ENCODE results near the gene TMX3. TPM values are rescaled to one million over a fixed set of nuclear protein-coding genes. Genes with fewer than 3 reads are reported as not detected.

Gene TMX3
- total RNA-seq, 4 donors from 2014 or later = 45.5 to 88.3 (median 57.0) TPM

DNA sequence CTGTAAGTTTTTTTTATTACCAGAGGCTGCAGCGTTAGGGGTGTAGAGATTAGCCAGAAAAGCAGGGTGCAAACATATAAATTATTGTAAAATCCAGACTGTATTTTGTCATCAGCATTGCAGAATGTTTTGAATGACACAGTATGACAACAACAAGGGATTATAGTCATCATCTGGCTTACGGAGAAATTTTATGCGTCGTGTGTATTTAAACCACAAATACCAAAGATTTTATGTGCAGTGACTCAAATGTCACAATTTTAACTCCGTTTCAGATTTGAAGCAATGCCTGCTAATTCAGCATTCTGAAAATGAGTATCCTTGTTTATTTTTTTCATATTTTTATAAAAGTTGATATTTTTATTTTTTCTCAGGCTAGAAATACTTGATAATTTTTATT lies 19.4 kb upstream of the TMX3 start:
- Histone ChIP-seq H3K9me3 (no peaks in the 10 kb centered on the region), H3K4me1 (no peaks in the 10 kb centered on the region), H3K27me3 (no peaks in the 10 kb centered on the region), H3K4me3 (no peak overlapping the region), H3K36me3 (no peaks in the 10 kb centered on the region), H3K27ac (no peak overlapping the region)
- no peak for DNase-seq
- no peak for TF ChIP-seq POLR2A (IDR thresholded peaks at IDR 0.05)
- TF ChIP-seq, protein P1, sequence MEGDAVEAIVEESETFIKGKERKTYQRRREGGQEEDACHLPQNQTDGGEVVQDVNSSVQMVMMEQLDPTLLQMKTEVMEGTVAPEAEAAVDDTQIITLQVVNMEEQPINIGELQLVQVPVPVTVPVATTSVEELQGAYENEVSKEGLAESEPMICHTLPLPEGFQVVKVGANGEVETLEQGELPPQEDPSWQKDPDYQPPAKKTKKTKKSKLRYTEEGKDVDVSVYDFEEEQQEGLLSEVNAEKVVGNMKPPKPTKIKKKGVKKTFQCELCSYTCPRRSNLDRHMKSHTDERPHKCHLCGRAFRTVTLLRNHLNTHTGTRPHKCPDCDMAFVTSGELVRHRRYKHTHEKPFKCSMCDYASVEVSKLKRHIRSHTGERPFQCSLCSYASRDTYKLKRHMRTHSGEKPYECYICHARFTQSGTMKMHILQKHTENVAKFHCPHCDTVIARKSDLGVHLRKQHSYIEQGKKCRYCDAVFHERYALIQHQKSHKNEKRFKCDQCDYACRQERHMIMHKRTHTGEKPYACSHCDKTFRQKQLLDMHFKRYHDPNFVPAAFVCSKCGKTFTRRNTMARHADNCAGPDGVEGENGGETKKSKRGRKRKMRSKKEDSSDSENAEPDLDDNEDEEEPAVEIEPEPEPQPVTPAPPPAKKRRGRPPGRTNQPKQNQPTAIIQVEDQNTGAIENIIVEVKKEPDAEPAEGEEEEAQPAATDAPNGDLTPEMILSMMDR (IDR thresholded peaks at IDR 0.05) = no peak

DNA sequence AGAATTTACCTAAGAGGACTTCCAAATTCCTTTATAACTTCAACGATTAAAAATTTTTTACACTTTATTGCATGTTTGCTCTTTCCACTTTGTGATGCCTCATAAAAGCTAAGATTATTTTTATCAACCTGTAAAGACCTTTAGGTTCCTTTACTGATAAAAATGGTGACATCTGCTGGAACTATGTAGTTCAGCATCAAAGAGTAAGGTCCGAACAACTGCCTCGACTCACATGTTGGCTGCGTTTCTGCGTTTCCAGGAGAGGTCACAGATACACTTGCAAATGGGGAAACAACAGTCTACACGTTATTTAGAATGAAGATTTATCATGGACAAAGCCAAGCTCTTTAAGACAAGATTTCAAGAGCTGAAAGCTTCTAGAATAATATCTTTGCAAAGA lies 18.8 kb upstream of the TMX3 start:
- no peak overlapping the region for H3K4me3 ChIP-seq
- H3K27me3 ChIP-seq = no peaks in the 10 kb centered on the region
- no peaks in the 10 kb centered on the region for H3K9me3 ChIP-seq
- no peak for DNase-seq
- H3K27ac ChIP-seq = no peak overlapping the region
- TF ChIP-seq, protein P1 (IDR thresholded peaks at IDR 0.05) = no peak
- no peak for TF ChIP-seq POLR2A (IDR thresholded peaks at IDR 0.05)
- no peaks in the 10 kb centered on the region for H3K36me3 ChIP-seq
- H3K4me1 ChIP-seq = no peaks in the 10 kb centered on the region

DNA sequence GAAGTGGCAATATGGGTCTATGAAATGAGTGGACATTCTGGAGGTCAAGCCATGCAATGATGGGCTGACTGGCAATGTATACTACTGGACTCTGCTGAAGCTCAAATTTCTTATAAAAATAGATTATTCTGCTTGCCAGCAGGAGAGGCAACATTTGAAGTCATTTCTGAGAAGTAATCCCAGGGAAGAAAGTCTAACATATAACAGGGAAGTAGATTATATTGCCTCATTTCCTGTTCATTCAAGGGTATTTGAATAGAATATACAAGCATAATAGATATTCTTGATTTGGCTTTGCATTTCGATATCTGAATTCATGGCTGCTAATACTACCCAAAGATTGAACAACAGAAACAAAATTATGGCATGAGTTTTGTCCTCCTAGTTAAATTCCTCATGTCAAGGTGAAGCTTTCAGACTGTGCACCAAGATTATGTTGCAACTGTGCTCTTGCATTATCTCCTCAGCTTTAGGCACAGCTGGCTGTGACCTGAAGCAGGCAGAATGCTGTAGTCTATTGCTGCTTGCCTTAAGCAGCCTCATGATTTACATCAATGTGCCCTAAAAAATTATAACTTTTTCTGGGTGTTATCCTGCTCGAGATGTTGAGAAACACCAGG lies 13.3 kb upstream of the TMX3 start:
- Histone ChIP-seq H3K27ac (no peak overlapping the region), H3K36me3 (no peaks in the 10 kb centered on the region), H3K27me3 (no peaks in the 10 kb centered on the region), H3K9me3 (no peaks in the 10 kb centered on the region), H3K4me3 (no peak overlapping the region), H3K4me1 (no peaks in the 10 kb centered on the region)
- no peak for DNase-seq
- no peak for TF ChIP-seq POLR2A (IDR thresholded peaks at IDR 0.05)
- TF ChIP-seq, protein P1 (IDR thresholded peaks at IDR 0.05) = no peak

DNA sequence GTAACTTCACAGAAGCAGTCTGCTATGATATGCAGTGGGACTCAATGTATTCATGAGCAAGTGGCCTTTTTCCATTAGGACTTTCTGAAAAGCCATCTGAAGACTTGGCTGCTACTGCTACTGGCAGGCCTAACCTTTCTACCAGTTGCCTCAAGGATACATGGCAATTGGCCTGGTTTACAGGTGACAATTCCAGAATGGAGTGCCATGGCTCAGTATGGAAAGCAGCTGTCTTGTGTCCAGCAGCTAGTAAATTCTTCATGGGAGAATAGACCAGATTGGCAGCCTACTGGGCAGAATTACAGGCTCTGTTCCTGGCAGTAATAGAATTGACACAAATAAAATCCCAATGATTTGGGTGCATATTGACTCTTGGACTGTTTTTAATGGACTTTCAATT lies 12.6 kb upstream of the TMX3 start:
- Histone ChIP-seq H3K4me3 (no peak overlapping the region), H3K9me3 (no peaks in the 10 kb centered on the region), H3K4me1 (no peaks in the 10 kb centered on the region), H3K27ac (no peak overlapping the region), H3K27me3 (no peaks in the 10 kb centered on the region), H3K36me3 (no peaks in the 10 kb centered on the region)
- TF ChIP-seq, protein P1 (IDR thresholded peaks at IDR 0.05) = no peak
- no peak for TF ChIP-seq POLR2A (IDR thresholded peaks at IDR 0.05)
- no peak for DNase-seq

DNA sequence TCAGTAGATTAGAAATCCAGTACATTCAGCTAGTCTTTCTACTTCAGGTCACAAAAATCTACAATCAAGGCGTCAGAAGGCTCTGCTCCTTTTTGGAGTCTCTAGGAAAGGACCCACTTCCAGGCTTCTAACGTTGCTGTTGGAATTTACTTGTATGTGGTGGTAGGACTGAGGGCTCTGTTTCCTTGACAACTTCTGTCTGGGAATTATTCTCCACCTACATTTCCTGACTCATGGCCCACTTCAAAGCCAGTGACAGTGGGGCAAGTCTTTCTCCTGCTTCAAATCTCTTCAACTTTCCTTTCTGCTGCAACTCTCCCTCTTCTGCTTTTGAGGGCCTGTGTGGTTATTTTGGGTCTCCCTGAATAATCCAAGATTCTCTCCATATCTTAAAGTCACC lies 10.4 kb upstream of the TMX3 start:
- H3K4me1 ChIP-seq = no peaks in the 10 kb centered on the region
- DNase-seq = no peak
- no peak overlapping the region for H3K27ac ChIP-seq
- no peaks in the 10 kb centered on the region for H3K27me3 ChIP-seq
- TF ChIP-seq POLR2A (IDR thresholded peaks at IDR 0.05) = no peak
- TF ChIP-seq, protein P1 (IDR thresholded peaks at IDR 0.05) = no peak
- H3K9me3 ChIP-seq = no peaks in the 10 kb centered on the region
- H3K36me3 ChIP-seq = no peaks in the 10 kb centered on the region
- H3K4me3 ChIP-seq = no peak overlapping the region

DNA sequence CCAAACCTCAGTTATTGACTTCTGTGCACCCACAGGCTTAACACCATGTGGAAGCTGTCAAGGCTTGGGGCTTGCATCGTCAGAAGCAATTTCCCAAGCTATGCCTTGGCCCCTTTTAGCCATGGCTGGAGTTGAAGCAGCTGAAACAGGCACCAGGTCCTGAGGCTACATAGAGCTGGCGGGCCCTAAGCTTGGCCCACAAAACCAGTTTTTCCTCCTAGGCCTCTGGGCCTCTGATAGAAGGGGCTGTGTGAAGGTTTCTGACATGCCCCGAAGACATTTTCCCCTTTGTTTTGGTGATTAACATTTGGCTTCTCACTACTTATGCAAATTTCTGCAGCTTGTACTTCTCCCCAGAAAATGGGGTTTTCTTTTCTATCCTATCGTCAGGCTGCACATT lies 9.1 kb upstream of the TMX3 start:
- H3K4me3 ChIP-seq = no peak overlapping the region
- H3K4me1 ChIP-seq = no peaks in the 10 kb centered on the region
- H3K27ac ChIP-seq = no peak overlapping the region
- no peaks in the 10 kb centered on the region for H3K36me3 ChIP-seq
- no peaks in the 10 kb centered on the region for H3K27me3 ChIP-seq
- no peak for DNase-seq
- no peaks in the 10 kb centered on the region for H3K9me3 ChIP-seq
- no peak for TF ChIP-seq POLR2A (IDR thresholded peaks at IDR 0.05)
- TF ChIP-seq, protein P1 (IDR thresholded peaks at IDR 0.05) = no peak
